A549 (cell line): ENCODE results near the gene PLCH1. TPM values are rescaled to one million over a fixed set of nuclear protein-coding genes. Genes with fewer than 3 reads are reported as not detected.

Experiments
- ATAC-seq, 2 experiments: fragments of 200-7000 bp in 1 of 2; fragments of >200 bp in 1 of 2; cut with Nextera tagmentation in 1 of 2; cut with Tn5 transposase in 1 of 2; 3 replicates each; pipeline versions ENCODE4 v1.8.0 to v1.9.1; 2018 to 2020; ENCODE audit warnings: mild to moderate bottlenecking in 1 of 2, moderate library complexity in 1 of 2
- CTCF ChIA-PET: fragments of 300-600 bp; sonication (Branson Sonifier 250); formaldehyde crosslinking; extraction: SDS; loops from one replicate; lab custom pipeline; 2021; ENCODE audit warnings: antibody characterized with exemption, inconsistent platforms; lab: Yijun Ruan, JAX
- POLR2A ChIA-PET: fragments of 350-600 bp; formaldehyde crosslinking; extraction: SDS; loops from one replicate; lab custom pipeline; 2021; ENCODE audit warnings: antibody characterized with exemption, inconsistent platforms; lab: Yijun Ruan, JAX
- DNase-seq, 2 experiments: peaks; one replicate each; pipeline versions ENCODE4 v3.0.0 to v3.0.0-alpha.2; 2011 to 2016; ENCODE audit warnings: low read depth in 1 of 2, low spot score in 1 of 2
- FAIRE-seq: peaks from 2 replicates; lab custom pipeline; 2011; peaks lifted over from hg19 to GRCh38; lab: Jason Lieb, UNC
- H3K27ac ChIP-seq, 2 experiments: fragments of >200 bp; sonication (Bioruptor Twin); formaldehyde crosslinking; 3 replicates each; pipeline ENCODE4 v1.5.1; 2016 to 2017
- H3K4me1 ChIP-seq: fragments of >200 bp; sonication (Bioruptor Twin); formaldehyde crosslinking; 3 replicates; pipeline ENCODE4 v1.6.1; 2016
- H3K4me2 ChIP-seq: fragments of >200 bp; sonication (Bioruptor Twin); formaldehyde crosslinking; 3 replicates; pipeline ENCODE4 v1.6.1; 2016
- H3K4me3 ChIP-seq: fragments of >200 bp; sonication (Bioruptor Twin); formaldehyde crosslinking; 3 replicates; pipeline ENCODE4 v1.5.1; 2016
- H3K9me3 ChIP-seq: fragments of >200 bp; sonication (Bioruptor Twin); formaldehyde crosslinking; 3 replicates; pipeline ENCODE4 v1.6.1; 2016
- CBX2 ChIP-seq: fragments of 200-600 bp; sonication (generic); IDR thresholded peaks from 2 replicates; pipeline ENCODE4 v1.6.1; 2016; ENCODE audit warnings: low read depth, mild to moderate bottlenecking, borderline replicate concordance
- CEBPB ChIP-seq, 2 experiments: fragments of >200 bp in 1 of 2; sonication (Bioruptor Twin) in 1 of 2; formaldehyde crosslinking in 1 of 2; IDR thresholded peaks; 2 replicates each; pipeline ENCODE4 v1.6.1; 2012 to 2016
- CHD2 ChIP-seq: fragments of 150-350 bp; IDR thresholded peaks from 2 replicates; pipeline ENCODE4 v1.6.1; 2014; ENCODE audit warnings: low read length; ENCODE audit not compliant: partially characterized antibody
- EHMT2 ChIP-seq: fragments of 200-600 bp; sonication (generic); IDR thresholded peaks from 2 replicates; pipeline ENCODE4 v1.6.1; 2016; ENCODE audit warnings: antibody characterized with exemption, low read depth, mild to moderate bottlenecking, moderate library complexity
- KDM1A ChIP-seq: fragments of 200-600 bp; sonication (generic); IDR thresholded peaks from 2 replicates; pipeline ENCODE4 v1.6.1; 2016; ENCODE audit warnings: low read depth, mild to moderate bottlenecking
- NFE2L2 ChIP-seq: fragments of 150-350 bp; conservative IDR thresholded peaks from 2 replicates; pipeline ENCODE4 v1.6.1; 2014; ENCODE audit warnings: low read length
- NPAS2 ChIP-seq: fragments of 250-450 bp; sonication (Bioruptor Pico); IDR thresholded peaks from 2 replicates; pipeline ENCODE4 v1.8.0; 2022; ENCODE audit warnings: mild to moderate bottlenecking, moderate library complexity, borderline replicate concordance
- RCOR1 ChIP-seq: fragments of 150-350 bp; IDR thresholded peaks from 2 replicates; pipeline ENCODE4 v1.6.1; 2014; ENCODE audit warnings: antibody characterized with exemption, low read length, low read depth
- RNF2 ChIP-seq: fragments of 200-600 bp; sonication (generic); IDR thresholded peaks from 2 replicates; pipeline ENCODE4 v1.6.1; 2016; ENCODE audit warnings: low read depth, mild to moderate bottlenecking, antibody characterized with exemption, moderate library complexity, borderline replicate concordance
- TFCP2L1 ChIP-seq: fragments of 250-450 bp; sonication (Bioruptor Pico); IDR thresholded peaks from 2 replicates; pipeline ENCODE4 v1.5.0; 2021; ENCODE audit warnings: mild to moderate bottlenecking
- TP53 ChIP-seq: fragments of 250-450 bp; sonication (Bioruptor Pico); IDR thresholded peaks from 2 replicates; pipeline ENCODE4 v1.5.0; 2021; ENCODE audit warnings: mild to moderate bottlenecking, moderate library complexity
- ZC3H11A ChIP-seq: fragments of 450-650 bp; IDR thresholded peaks from 2 replicates; pipeline ENCODE4 v1.6.1; 2014; ENCODE audit warnings: antibody characterized with exemption, mild to moderate bottlenecking
- WGBS: methylation state at CpG from one replicate; pipeline ENCODE4 v1.1.6; 2017; ENCODE audit errors: missing lambda C conversion rate; 5-methylcytosine and 5-hydroxymethylcytosine counted together
- polyA plus RNA-seq, 4 experiments: library from polyadenylated mRNA; depleted of rRNA in 3 of 4; stranded (reverse); fragments of >200 nt; fragmentation: RNase III in 1 of 4; extraction: RNeasy Plus Mini Kit Qiagen cat#74134 plus additional on column Dnase treatment in 1 of 4; gene quantifications; 2 replicates in 3 of 4; 3 replicates in 1 of 4; pipeline ENCODE4 v1.2.3, GENCODE V29; 2011 to 2017
- TF ChIP-seq, protein P1 (sequence below): fragments of 200-600 bp; sonication (generic); IDR thresholded peaks from 2 replicates; pipeline ENCODE4 v1.6.1; 2016; ENCODE audit warnings: antibody characterized with exemption, mild to moderate bottlenecking, moderate library complexity
- TF ChIP-seq, protein P2 (sequence below): IDR thresholded peaks from 2 replicates; pipeline ENCODE4 v1.6.1; 2012
- TF ChIP-seq, protein P3 (sequence below): fragments of >200 bp; sonication (Bioruptor Twin); formaldehyde crosslinking; IDR thresholded peaks from 3 replicates; pipeline ENCODE4 v1.5.1; 2016
- TF ChIP-seq, protein P4 (sequence below): fragments of 250-450 bp; sonication (Bioruptor Pico); IDR thresholded peaks from 2 replicates; pipeline ENCODE4 v1.5.0; 2021; ENCODE audit warnings: mild to moderate bottlenecking, moderate library complexity, borderline replicate concordance

The PLCH1 gene
- polyA plus RNA-seq, 2 of the 4 experiments (the other 2 are of a cell fraction): 2.1 to 11.1 TPM

GRCh38 chr3:155342344-155342743 lies 402.5 kb downstream of the PLCH1 start:
- CTCF ChIA-PET: no interaction called here
- DNase-seq: no peak
- Histone ChIP-seq H3K27ac (no peak overlapping the region), H3K4me3 (no peak overlapping the region), H3K4me2 (no peak overlapping the region), H3K9me3 (no peaks in the 10 kb centered on the region), H3K4me1 (no peaks in the 10 kb centered on the region)
- no peak for FAIRE-seq
- 62% methylated on average over 3 of the region's 3 CpGs for WGBS
- ATAC-seq: no peak
- TF ChIP-seq, protein P1, sequence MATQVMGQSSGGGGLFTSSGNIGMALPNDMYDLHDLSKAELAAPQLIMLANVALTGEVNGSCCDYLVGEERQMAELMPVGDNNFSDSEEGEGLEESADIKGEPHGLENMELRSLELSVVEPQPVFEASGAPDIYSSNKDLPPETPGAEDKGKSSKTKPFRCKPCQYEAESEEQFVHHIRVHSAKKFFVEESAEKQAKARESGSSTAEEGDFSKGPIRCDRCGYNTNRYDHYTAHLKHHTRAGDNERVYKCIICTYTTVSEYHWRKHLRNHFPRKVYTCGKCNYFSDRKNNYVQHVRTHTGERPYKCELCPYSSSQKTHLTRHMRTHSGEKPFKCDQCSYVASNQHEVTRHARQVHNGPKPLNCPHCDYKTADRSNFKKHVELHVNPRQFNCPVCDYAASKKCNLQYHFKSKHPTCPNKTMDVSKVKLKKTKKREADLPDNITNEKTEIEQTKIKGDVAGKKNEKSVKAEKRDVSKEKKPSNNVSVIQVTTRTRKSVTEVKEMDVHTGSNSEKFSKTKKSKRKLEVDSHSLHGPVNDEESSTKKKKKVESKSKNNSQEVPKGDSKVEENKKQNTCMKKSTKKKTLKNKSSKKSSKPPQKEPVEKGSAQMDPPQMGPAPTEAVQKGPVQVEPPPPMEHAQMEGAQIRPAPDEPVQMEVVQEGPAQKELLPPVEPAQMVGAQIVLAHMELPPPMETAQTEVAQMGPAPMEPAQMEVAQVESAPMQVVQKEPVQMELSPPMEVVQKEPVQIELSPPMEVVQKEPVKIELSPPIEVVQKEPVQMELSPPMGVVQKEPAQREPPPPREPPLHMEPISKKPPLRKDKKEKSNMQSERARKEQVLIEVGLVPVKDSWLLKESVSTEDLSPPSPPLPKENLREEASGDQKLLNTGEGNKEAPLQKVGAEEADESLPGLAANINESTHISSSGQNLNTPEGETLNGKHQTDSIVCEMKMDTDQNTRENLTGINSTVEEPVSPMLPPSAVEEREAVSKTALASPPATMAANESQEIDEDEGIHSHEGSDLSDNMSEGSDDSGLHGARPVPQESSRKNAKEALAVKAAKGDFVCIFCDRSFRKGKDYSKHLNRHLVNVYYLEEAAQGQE: no peak
- TF ChIP-seq NPAS2 (CRISPR knock-in tag): no peak
- TF ChIP-seq, protein P2, sequence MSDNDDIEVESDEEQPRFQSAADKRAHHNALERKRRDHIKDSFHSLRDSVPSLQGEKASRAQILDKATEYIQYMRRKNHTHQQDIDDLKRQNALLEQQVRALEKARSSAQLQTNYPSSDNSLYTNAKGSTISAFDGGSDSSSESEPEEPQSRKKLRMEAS: no peak
- TF ChIP-seq RNF2: no peak
- no peak for TF ChIP-seq CHD2
- no peak for TF ChIP-seq CBX2
- TF ChIP-seq TFCP2L1 (CRISPR knock-in tag): no peak
- TF ChIP-seq KDM1A: no peak
- no peak for TF ChIP-seq ZC3H11A
- POLR2A ChIA-PET: no interaction called here

GRCh38 chr3:155339052-155339451 lies 405.8 kb downstream of the PLCH1 start:
- ChIA-PET POLR2A (no interaction called here), CTCF (interaction anchor here (0.9 to 1.6 kb wide), 2 partner anchors 13 to 467 kb away, joined by 3 to 4 read pairs; partner anchors contain the start of gene C3orf33)
- FAIRE-seq (no peak), ATAC-seq (no peak), DNase-seq (no peak)
- Histone ChIP-seq H3K27ac (no peak overlapping the region), H3K9me3 (no peaks in the 10 kb centered on the region), H3K4me1 (no peaks in the 10 kb centered on the region), H3K4me3 (no peak overlapping the region), H3K4me2 (no peak overlapping the region)
- TF ChIP-seq EHMT2 (no peak), CEBPB (IDR thresholded peaks at IDR 0.05) (no peak), RCOR1 (no peak), TP53 (no peak), NFE2L2 (no peak), KDM1A (no peak)
- TF ChIP-seq, protein P3, sequence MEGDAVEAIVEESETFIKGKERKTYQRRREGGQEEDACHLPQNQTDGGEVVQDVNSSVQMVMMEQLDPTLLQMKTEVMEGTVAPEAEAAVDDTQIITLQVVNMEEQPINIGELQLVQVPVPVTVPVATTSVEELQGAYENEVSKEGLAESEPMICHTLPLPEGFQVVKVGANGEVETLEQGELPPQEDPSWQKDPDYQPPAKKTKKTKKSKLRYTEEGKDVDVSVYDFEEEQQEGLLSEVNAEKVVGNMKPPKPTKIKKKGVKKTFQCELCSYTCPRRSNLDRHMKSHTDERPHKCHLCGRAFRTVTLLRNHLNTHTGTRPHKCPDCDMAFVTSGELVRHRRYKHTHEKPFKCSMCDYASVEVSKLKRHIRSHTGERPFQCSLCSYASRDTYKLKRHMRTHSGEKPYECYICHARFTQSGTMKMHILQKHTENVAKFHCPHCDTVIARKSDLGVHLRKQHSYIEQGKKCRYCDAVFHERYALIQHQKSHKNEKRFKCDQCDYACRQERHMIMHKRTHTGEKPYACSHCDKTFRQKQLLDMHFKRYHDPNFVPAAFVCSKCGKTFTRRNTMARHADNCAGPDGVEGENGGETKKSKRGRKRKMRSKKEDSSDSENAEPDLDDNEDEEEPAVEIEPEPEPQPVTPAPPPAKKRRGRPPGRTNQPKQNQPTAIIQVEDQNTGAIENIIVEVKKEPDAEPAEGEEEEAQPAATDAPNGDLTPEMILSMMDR: no peak
- TF ChIP-seq, protein P4, sequence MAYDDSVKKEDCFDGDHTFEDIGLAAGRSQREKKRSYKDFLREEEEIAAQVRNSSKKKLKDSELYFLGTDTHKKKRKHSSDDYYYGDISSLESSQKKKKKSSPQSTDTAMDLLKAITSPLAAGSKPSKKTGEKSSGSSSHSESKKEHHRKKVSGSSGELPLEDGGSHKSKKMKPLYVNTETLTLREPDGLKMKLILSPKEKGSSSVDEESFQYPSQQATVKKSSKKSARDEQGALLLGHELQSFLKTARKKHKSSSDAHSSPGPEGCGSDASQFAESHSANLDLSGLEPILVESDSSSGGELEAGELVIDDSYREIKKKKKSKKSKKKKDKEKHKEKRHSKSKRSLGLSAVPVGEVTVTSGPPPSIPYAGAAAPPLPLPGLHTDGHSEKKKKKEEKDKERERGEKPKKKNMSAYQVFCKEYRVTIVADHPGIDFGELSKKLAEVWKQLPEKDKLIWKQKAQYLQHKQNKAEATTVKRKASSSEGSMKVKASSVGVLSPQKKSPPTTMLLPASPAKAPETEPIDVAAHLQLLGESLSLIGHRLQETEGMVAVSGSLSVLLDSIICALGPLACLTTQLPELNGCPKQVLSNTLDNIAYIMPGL (CRISPR knock-in tag): no peak
